K562 (cell line): ENCODE results near the gene FKBP2. TPM values are rescaled to one million over a fixed set of nuclear protein-coding genes. Genes with fewer than 3 reads are reported as not detected.

ENCODE experiments used
- CEBPG ChIP-seq, 3 experiments: fragments of 200-800 bp in 1 of 3; sonication (Bioruptor generic) in 1 of 3; sonication (generic) in 1 of 3; formaldehyde crosslinking in 1 of 3; IDR thresholded peaks in 2 of 3; conservative IDR thresholded peaks in 1 of 3; 2 replicates each; pipeline versions ENCODE4 v1.6.1 to v1.8.0; 2016 to 2022; ENCODE audit warnings: missing compliant biosample characterization in 2 of 3, missing genetic modification characterization in 2 of 3, mild to moderate bottlenecking in 1 of 3, missing genetic modification reagents in 1 of 3
- FOXJ3 ChIP-seq: sonication (generic); formaldehyde crosslinking; IDR thresholded peaks from 2 replicates; pipeline ENCODE4 v1.4.0; 2020; ENCODE audit warnings: mild to moderate bottlenecking, missing genetic modification reagents
- NCOA1 ChIP-seq: fragments of 450-650 bp; IDR thresholded peaks from 2 replicates; pipeline ENCODE4 v1.6.1; 2016; ENCODE audit warnings: low read depth
- NFE2L1 ChIP-seq: fragments of 450-650 bp; IDR thresholded peaks from 2 replicates; pipeline ENCODE4 v1.6.1; 2016; ENCODE audit warnings: missing genetic modification characterization, low read depth, mild to moderate bottlenecking, missing compliant biosample characterization, moderate library complexity, borderline replicate concordance
- NRF1 ChIP-seq, 2 experiments: fragments of 450-650 bp; IDR thresholded peaks in 1 of 2; conservative IDR thresholded peaks in 1 of 2; 2 replicates each; pipeline ENCODE4 v1.6.1; 2014; ENCODE audit warnings: mild to moderate bottlenecking in 2 of 2
- SIX5 ChIP-seq, 2 experiments: IDR thresholded peaks; 2 replicates each; pipeline ENCODE4 v1.6.1; 2011; ENCODE audit warnings: low read length in 2 of 2, borderline replicate concordance in 1 of 2, low read depth in 1 of 2, mild to moderate bottlenecking in 1 of 2, moderate library complexity in 1 of 2; ENCODE audit not compliant: insufficient read depth in 1 of 2
- SMC3 ChIP-seq: conservative IDR thresholded peaks from 2 replicates; pipeline ENCODE4 v1.6.1; 2011; ENCODE audit warnings: low read depth, low read length, improper control_type of control experiment; ENCODE audit not compliant: insufficient read depth
- ZBTB40 ChIP-seq, 2 experiments: fragments of 450-650 bp in 1 of 2; sonication (generic) in 1 of 2; formaldehyde crosslinking in 1 of 2; IDR thresholded peaks; 2 replicates each; pipeline versions ENCODE4 v1.7.1 to v1.9.0; 2016 to 2022; ENCODE audit warnings: inconsistent platforms in 1 of 2, mild to moderate bottlenecking in 1 of 2, missing genetic modification reagents in 1 of 2
- ZC3H11A ChIP-seq: IDR thresholded peaks from 2 replicates; pipeline ENCODE4 v1.6.1; 2012; ENCODE audit warnings: low read depth, low read length, improper control_type of control experiment
- ZNF124 ChIP-seq: sonication (generic); formaldehyde crosslinking; IDR thresholded peaks from 2 replicates; pipeline ENCODE4 v1.8.1; 2022; ENCODE audit warnings: missing genetic modification reagents
- ZNF639 ChIP-seq, 2 experiments: fragments of 200-800 bp in 1 of 2; sonication (Bioruptor generic) in 1 of 2; sonication (generic) in 1 of 2; formaldehyde crosslinking in 1 of 2; IDR thresholded peaks in 1 of 2; conservative IDR thresholded peaks in 1 of 2; 2 replicates each; pipeline versions ENCODE4 v1.5.0 to v1.6.1; 2016 to 2020; ENCODE audit warnings: missing compliant biosample characterization in 1 of 2, missing genetic modification characterization in 1 of 2, missing genetic modification reagents in 1 of 2
- polyA plus RNA-seq, 8 experiments: library from polyadenylated mRNA; depleted of rRNA in 4 of 8; stranded (reverse) in 5 of 8; unstranded in 3 of 8; fragments of >200 nt; fragmentation: Nextera tagmentation in 2 of 8; fragmentation: Illumina TruSeq in 1 of 8; extraction: Ambion mirVana in 2 of 8; extraction: Trizol in 1 of 8; gene quantifications; 2 replicates each; pipeline versions ENCODE4 v1.2.1 to v1.2.3, GENCODE V29; 2011 to 2014; ENCODE audit warnings: inconsistent platforms in 1 of 8, missing spikeins in 1 of 8
- total RNA-seq, 7 experiments: library from RNA; depleted of rRNA in 6 of 7; stranded (reverse); fragments of >200 nt in 6 of 7; fragmentation: Illumina TruSeq in 2 of 7; extraction: Trizol in 2 of 7; gene quantifications; 2 replicates each; pipeline versions ENCODE4 v1.2.1 to v1.2.3, GENCODE V29; 2011 to 2021; ENCODE audit warnings: low replicate concordance in 1 of 7
- TF ChIP-seq, protein P1 (sequence below): fragments of 250-450 bp; sonication (Bioruptor Pico); IDR thresholded peaks from 2 replicates; pipeline ENCODE4 v1.5.0; 2021; ENCODE audit warnings: mild to moderate bottlenecking, borderline replicate concordance
- TF ChIP-seq, protein P2 (sequence below), 2 experiments: fragments of 450-650 bp in 1 of 2; sonication (generic) in 1 of 2; formaldehyde crosslinking; conservative IDR thresholded peaks; 2 replicates each; pipeline versions ENCODE4 v1.4.0 to v1.8.1; 2020 to 2022; ENCODE audit warnings: mild to moderate bottlenecking in 1 of 2, missing genetic modification reagents in 1 of 2

FKBP2 gene
- total and polyA plus RNA-seq, 9 of the 15 experiments (the other 6 are each of a cell fraction or from before 2014, with no cell fraction given), result 3.5 to 151 (median 58.1) TPM

GRCh38 chr11:64251753-64252002 lies 10.8 kb downstream of the FKBP2 start (continued):
- TF ChIP-seq, protein P1, sequence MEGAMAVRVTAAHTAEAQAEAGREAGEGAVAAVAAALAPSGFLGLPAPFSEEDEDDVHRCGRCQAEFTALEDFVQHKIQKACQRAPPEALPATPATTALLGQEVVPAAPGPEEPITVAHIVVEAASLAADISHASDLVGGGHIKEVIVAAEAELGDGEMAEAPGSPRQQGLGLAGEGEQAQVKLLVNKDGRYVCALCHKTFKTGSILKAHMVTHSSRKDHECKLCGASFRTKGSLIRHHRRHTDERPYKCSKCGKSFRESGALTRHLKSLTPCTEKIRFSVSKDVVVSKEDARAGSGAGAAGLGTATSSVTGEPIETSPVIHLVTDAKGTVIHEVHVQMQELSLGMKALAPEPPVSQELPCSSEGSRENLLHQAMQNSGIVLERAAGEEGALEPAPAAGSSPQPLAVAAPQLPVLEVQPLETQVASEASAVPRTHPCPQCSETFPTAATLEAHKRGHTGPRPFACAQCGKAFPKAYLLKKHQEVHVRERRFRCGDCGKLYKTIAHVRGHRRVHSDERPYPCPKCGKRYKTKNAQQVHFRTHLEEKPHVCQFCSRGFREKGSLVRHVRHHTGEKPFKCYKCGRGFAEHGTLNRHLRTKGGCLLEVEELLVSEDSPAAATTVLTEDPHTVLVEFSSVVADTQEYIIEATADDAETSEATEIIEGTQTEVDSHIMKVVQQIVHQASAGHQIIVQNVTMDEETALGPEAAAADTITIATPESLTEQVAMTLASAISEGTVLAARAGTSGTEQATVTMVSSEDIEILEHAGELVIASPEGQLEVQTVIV (CRISPR knock-in tag), result no peak
- TF ChIP-seq SMC3 (no peak), NCOA1 (no peak), ZC3H11A (no peak), CEBPG (CRISPR knock-in tag; IDR thresholded peaks at IDR 0.05) (no peak), CEBPG (tag; conservative IDR thresholded peaks at IDR 0.05 in 1 of 2, IDR thresholded peaks at IDR 0.05 in 1 of 2) (no peak), ZNF124 (no peak), FOXJ3 (CRISPR knock-in tag) (no peak), ZNF639 (CRISPR knock-in tag; conservative IDR thresholded peaks at IDR 0.05 in 1 of 2, IDR thresholded peaks at IDR 0.05 in 1 of 2) (no peak), NFE2L1 (tag) (no peak), SIX5 (IDR thresholded peaks at IDR 0.05; ENCODE audit: borderline replicate concordance in 1 of 2, insufficient read depth in 1 of 2, low read depth in 1 of 2, low read length in 2 of 2) (no peak), ZBTB40 (IDR thresholded peaks at IDR 0.05) (no peak), ZBTB40 (CRISPR knock-in tag; IDR thresholded peaks at IDR 0.05) (no peak), NRF1 (conservative IDR thresholded peaks at IDR 0.05 in 1 of 2, IDR thresholded peaks at IDR 0.05 in 1 of 2) (no peak)
- TF ChIP-seq, protein P2, sequence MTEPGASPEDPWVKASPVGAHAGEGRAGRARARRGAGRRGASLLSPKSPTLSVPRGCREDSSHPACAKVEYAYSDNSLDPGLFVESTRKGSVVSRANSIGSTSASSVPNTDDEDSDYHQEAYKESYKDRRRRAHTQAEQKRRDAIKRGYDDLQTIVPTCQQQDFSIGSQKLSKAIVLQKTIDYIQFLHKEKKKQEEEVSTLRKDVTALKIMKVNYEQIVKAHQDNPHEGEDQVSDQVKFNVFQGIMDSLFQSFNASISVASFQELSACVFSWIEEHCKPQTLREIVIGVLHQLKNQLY (CRISPR knock-in tag; conservative IDR thresholded peaks at IDR 0.05), result no peak
